Measurements from ENCODE around the gene VPS16.

Gene VPS16

GRCh38 chr20:2840138-2840966, at the start of gene VPS16, which contains the start of gene PCED1A:
Gene VPS16, plus strand, starts transcription at chr20:2840745. Its CDS starts 30 bp downstream, at chr20:2840775.
Gene PCED1A, minus strand, starts transcription at chr20:2840655. Its CDS starts 743 bp downstream, at chr20:2839912.
- peak; percentile 85 to 90 for DNase-seq

- DNase-seq: no peak
These were observed 47.1 kb upstream of the VPS16 start for GRCh38 chr20:2793471-2793870.

- no peak for DNase-seq
These were observed 46.3 kb upstream of the VPS16 start for GRCh38 chr20:2794202-2794748.

- no peak for DNase-seq
These were observed 45.6 kb upstream of the VPS16 start for GRCh38 chr20:2794866-2795447.

- DNase-seq: no peak
These were observed 45.1 kb upstream of the VPS16 start for GRCh38 chr20:2795451-2795850.

- no peak for DNase-seq
These were observed 44.4 kb upstream of the VPS16 start for GRCh38 chr20:2796011-2796660.

GRCh38 chr20:2797136-2797983, 43.2 kb upstream of the VPS16 start:
- no peak for DNase-seq

GRCh38 chr20:2798095-2798805, 42.3 kb upstream of the VPS16 start:
- no peak for DNase-seq

- DNase-seq: no peak
These were observed 41.7 kb upstream of the VPS16 start for GRCh38 chr20:2798814-2799213.

- DNase-seq: no peak
These were observed 41.3 kb upstream of the VPS16 start for GRCh38 chr20:2799271-2799670.

- peak in 1 of 2 donors; percentile 9 for DNase-seq
These were observed 40.6 kb upstream of the VPS16 start for GRCh38 chr20:2799688-2800520.

GRCh38 chr20:2800521-2801285, 39.8 kb upstream of the VPS16 start, which contains the start of gene CPXM1:
Gene CPXM1, minus strand, starts transcription at chr20:2800627. Its CDS starts 55 bp downstream, at chr20:2800572.
- DNase-seq: peak in 1 of 2 donors; percentile 9

- no peak for DNase-seq
These were observed 39.2 kb upstream of the VPS16 start for GRCh38 chr20:2801286-2801728.

GRCh38 chr20:2804041-2804828, 36.3 kb upstream of the VPS16 start:
- DNase-seq: no peak

GRCh38 chr20:2804852-2805688, 35.5 kb upstream of the VPS16 start:
- no peak for DNase-seq

- DNase-seq: no peak
These were observed 34.7 kb upstream of the VPS16 start for GRCh38 chr20:2805689-2806350.

- DNase-seq: no peak
These were observed 34.2 kb upstream of the VPS16 start for GRCh38 chr20:2806351-2806701.

- no peak for DNase-seq
These were observed 33.5 kb upstream of the VPS16 start for GRCh38 chr20:2807019-2807418.
